Right renal cortex interstitium (tissue), 3 donors: ENCODE results near the gene SFMBT1. TPM values are rescaled to one million over a fixed set of nuclear protein-coding genes. Genes with fewer than 3 reads are reported as not detected.

ENCODE experiments used
- DNase-seq, 3 donors: peaks; one replicate each; pipeline ENCODE4 v3.0.0-alpha.2; 2013; ENCODE audit warnings: low read depth in 3 of 3, low spot score in 2 of 3
- polyA plus RNA-seq, 3 donors: library from polyadenylated mRNA; unstranded; fragments of 120-200 nt; gene quantifications; one replicate each; pipeline ENCODE4 v1.2.1, GENCODE V29; 2013; ENCODE audit not compliant: insufficient read length in 3 of 3

Gene SFMBT1
- polyA plus RNA-seq, 3 donors: 8.7 to 11.6 (median 11.0) TPM

DNA sequence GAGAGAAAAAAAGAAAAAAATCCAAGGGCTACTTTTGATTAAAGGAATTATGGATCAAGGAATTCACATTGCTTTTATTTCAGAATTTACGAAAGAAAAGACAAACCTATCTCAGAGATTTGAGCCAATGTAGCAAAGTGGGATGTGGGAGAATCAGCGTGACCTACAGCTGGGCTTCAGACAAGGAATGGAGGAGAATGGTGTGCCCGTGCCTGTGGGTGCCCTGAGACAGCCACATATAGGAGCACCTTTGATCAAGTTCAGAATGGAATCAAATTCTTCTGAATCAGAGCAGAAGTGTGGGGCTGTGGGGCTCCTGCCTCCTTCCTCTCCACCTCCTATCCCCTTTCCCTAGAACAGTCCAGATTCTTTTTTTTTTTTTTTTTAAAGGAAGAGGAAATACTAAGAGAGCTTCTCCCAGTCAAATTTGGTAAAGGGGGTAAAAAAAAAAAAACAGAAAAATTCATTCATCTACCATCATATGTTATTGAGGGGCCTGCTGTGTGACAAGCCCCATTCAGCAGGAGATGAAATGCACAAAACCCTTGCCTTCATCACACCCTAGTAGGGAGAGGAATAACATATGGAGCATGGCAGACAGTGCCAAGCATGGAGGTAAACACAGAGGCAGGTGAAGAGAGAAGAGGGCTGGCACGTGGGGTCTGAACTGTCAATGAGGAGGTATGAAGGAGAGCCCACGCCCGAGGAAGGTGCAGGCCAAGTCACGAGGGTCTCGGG, 186.0 kb downstream of the SFMBT1 start:
- no peak for DNase-seq

GRCh38 chr3:52857864-52858263, 188.0 kb downstream of the SFMBT1 start:
- DNase-seq: no peak

- DNase-seq: no peak
These were observed 188.7 kb downstream of the SFMBT1 start for GRCh38 chr3:52857133-52857532.

GRCh38 chr3:52856666-52857065, 189.2 kb downstream of the SFMBT1 start:
- no peak for DNase-seq

GRCh38 chr3:52854013-52854412, 191.9 kb downstream of the SFMBT1 start:
- DNase-seq: no peak

Other genes with a start within 250 kb of the SFMBT1 start
- 1 to 10 TPM; 4.3 to 7.0 (median 5.2) TPM for gene ITIH4, start 215.4 kb downstream of the SFMBT1 start, polyA plus RNA-seq
- gene MUSTN1, start 211.1 kb downstream of the SFMBT1 start, polyA plus RNA-seq: under 1 TPM in 2 of 3 donors, not detected in 1; 0.22 to 0.45 TPM
- 10 to 100 TPM; 14.7 to 15.8 (median 15.2) TPM for gene STIMATE, start 148.5 kb downstream of the SFMBT1 start, polyA plus RNA-seq
- 10 to 100 TPM; 24.7 to 28.6 (median 27.6) TPM for gene RFT1, start 84.4 kb upstream of the SFMBT1 start, polyA plus RNA-seq
- 10 to 100 TPM; 21.1 to 23.9 (median 22.6) TPM for gene PRKCD, start 115.1 kb upstream of the SFMBT1 start, polyA plus RNA-seq
- 100 to 1,000 TPM in 1 of 3 donors, 10 to 100 TPM in 2; 90.4 to 106 (median 91.9) TPM for gene TKT, start 209.9 kb upstream of the SFMBT1 start, polyA plus RNA-seq